H9 (cell line): ENCODE data around the gene RNF208. TPM values are rescaled to one million over a fixed set of nuclear protein-coding genes. Genes with fewer than 3 reads are reported as not detected.

Source experiments
- DNase-seq: peaks from one replicate; pipeline ENCODE4 v3.0.0-alpha.2; 2017
- H2AFZ ChIP-seq: one replicate; pipeline ENCODE4 v1.6.1; 2013; ENCODE audit warnings: mild to moderate bottlenecking, low read length, control low read depth, moderate library complexity
- H2AK5ac ChIP-seq: 2 replicates; pipeline ENCODE4 v1.6.1; 2013; ENCODE audit warnings: low read length, control low read depth, mixed read lengths; ENCODE audit not compliant: insufficient read length
- H2BK120ac ChIP-seq: one replicate; pipeline ENCODE4 v1.6.1; 2013; ENCODE audit warnings: low read depth, mild to moderate bottlenecking, low read length, control low read depth, inconsistent platforms; ENCODE audit not compliant: poor library complexity, severe bottlenecking
- H2BK12ac ChIP-seq: 2 replicates; pipeline ENCODE4 v1.6.1; 2013; ENCODE audit warnings: low read length, control low read depth, mixed read lengths, low read depth; ENCODE audit not compliant: insufficient read length
- H2BK15ac ChIP-seq: 2 replicates; pipeline ENCODE4 v1.6.1; 2013; ENCODE audit warnings: low read depth, low read length, control low read depth
- H2BK20ac ChIP-seq: one replicate; pipeline ENCODE4 v1.6.1; 2013; ENCODE audit warnings: low read depth, mild to moderate bottlenecking, low read length, control low read depth, inconsistent platforms; ENCODE audit not compliant: poor library complexity, severe bottlenecking
- H2BK5ac ChIP-seq: 2 replicates; pipeline ENCODE4 v1.6.1; 2013; ENCODE audit warnings: low read length, control low read depth, mixed read lengths; ENCODE audit not compliant: insufficient read length
- H3K14ac ChIP-seq: 2 replicates; pipeline ENCODE4 v1.6.1; 2013; ENCODE audit warnings: low read length, control low read depth; ENCODE audit not compliant: insufficient read depth
- H3K18ac ChIP-seq: 2 replicates; pipeline ENCODE4 v1.6.1; 2013; ENCODE audit warnings: low read depth, mild to moderate bottlenecking, mixed read lengths, low read length, control low read depth; ENCODE audit not compliant: insufficient read length
- H3K23ac ChIP-seq: 2 replicates; pipeline ENCODE4 v1.6.1; 2013; ENCODE audit warnings: low read length, control low read depth, mixed read lengths, low read depth; ENCODE audit not compliant: insufficient read length
- H3K23me2 ChIP-seq: 2 replicates; pipeline ENCODE4 v1.6.1; 2013; ENCODE audit warnings: low read depth, mild to moderate bottlenecking, mixed read lengths, low read length, control low read depth; ENCODE audit not compliant: insufficient read length, poor library complexity, severe bottlenecking
- H3K27ac ChIP-seq: 2 replicates; pipeline ENCODE4 v1.5.1; 2013; ENCODE audit warnings: low read length, control low read depth, mixed read lengths, low read depth; ENCODE audit not compliant: insufficient read length
- H3K27me3 ChIP-seq: 2 replicates; pipeline ENCODE4 v1.6.1; 2013; ENCODE audit warnings: low read length, control low read depth, inconsistent platforms; ENCODE audit not compliant: insufficient read depth
- H3K4ac ChIP-seq: 2 replicates; pipeline ENCODE4 v1.6.1; 2013; ENCODE audit warnings: low read depth, mild to moderate bottlenecking, control low read depth, inconsistent platforms, low read length, moderate library complexity
- H3K4me1 ChIP-seq: 2 replicates; pipeline ENCODE4 v1.6.1; 2013; ENCODE audit warnings: low read length, control low read depth, inconsistent platforms; ENCODE audit not compliant: insufficient read depth
- H3K4me2 ChIP-seq: 2 replicates; pipeline ENCODE4 v1.6.1; 2013; ENCODE audit warnings: low read length, control low read depth, mixed read lengths; ENCODE audit not compliant: insufficient read length, insufficient read depth
- H3K56ac ChIP-seq: 2 replicates; pipeline ENCODE4 v1.6.1; 2013; ENCODE audit warnings: low read depth, mild to moderate bottlenecking, mixed read lengths, low read length, control low read depth; ENCODE audit not compliant: insufficient read length
- H3K79me1 ChIP-seq: 2 replicates; pipeline ENCODE4 v1.6.1; 2013; ENCODE audit warnings: low read depth, mild to moderate bottlenecking, moderate library complexity, low read length, control low read depth, inconsistent platforms; ENCODE audit not compliant: insufficient read depth, poor library complexity, severe bottlenecking
- H3K79me2 ChIP-seq: 2 replicates; pipeline ENCODE4 v1.6.1; 2013; ENCODE audit warnings: low read length, control low read depth, inconsistent platforms; ENCODE audit not compliant: insufficient read depth
- H3K9ac ChIP-seq: 2 replicates; pipeline ENCODE4 v1.6.1; 2013; ENCODE audit warnings: low read length, control low read depth, mixed read lengths; ENCODE audit not compliant: insufficient read length; ENCODE audit errors: extremely low read depth
- H3K9me3 ChIP-seq: one replicate; pipeline ENCODE4 v1.6.1; 2013; ENCODE audit warnings: low read depth, low read length, inconsistent platforms; ENCODE audit not compliant: control insufficient read depth
- H3T11ph ChIP-seq: one replicate; pipeline ENCODE4 v1.6.1; 2013; ENCODE audit warnings: mild to moderate bottlenecking, low read length, control low read depth, inconsistent platforms
- H4K20me1 ChIP-seq: one replicate; pipeline ENCODE4 v1.6.1; 2013; ENCODE audit not compliant: control insufficient read depth, insufficient read length, insufficient read depth
- H4K5ac ChIP-seq: 2 replicates; pipeline ENCODE4 v1.6.1; 2013; ENCODE audit warnings: low read depth, mild to moderate bottlenecking, mixed read lengths, low read length, control low read depth; ENCODE audit not compliant: insufficient read length
- H4K8ac ChIP-seq: replicated peaks from 2 replicates; pipeline ENCODE4 v1.6.1; 2013; ENCODE audit warnings: low read length, control low read depth, mixed read lengths, low read depth; ENCODE audit not compliant: insufficient read length
- H4K91ac ChIP-seq: 2 replicates; pipeline ENCODE4 v1.6.1; 2013; ENCODE audit warnings: low read depth, mild to moderate bottlenecking, moderate library complexity, mixed read lengths, low read length, control low read depth; ENCODE audit not compliant: insufficient read length
- H3K27ac Mint-ChIP-seq, 3 experiments: 2 replicates in 2 of 3; 3 replicates in 1 of 3; pipeline ENCODE4 v1.8.0; 2020 to 2021; ENCODE audit warnings: mixed read lengths in 3 of 3, mild to moderate bottlenecking in 1 of 3, moderate library complexity in 1 of 3
- H3K27me3 Mint-ChIP-seq: 2 replicates; pipeline ENCODE4 v1.8.0; 2021; ENCODE audit warnings: low read depth, mild to moderate bottlenecking, moderate library complexity, mixed read lengths
- H3K36me3 Mint-ChIP-seq, 3 experiments: 2 replicates in 2 of 3; 3 replicates in 1 of 3; pipeline ENCODE4 v1.8.0; 2020 to 2021; ENCODE audit warnings: low read depth in 3 of 3, mixed read lengths in 3 of 3; ENCODE audit not compliant: insufficient read depth in 1 of 3
- H3K4me1 Mint-ChIP-seq, 2 experiments: 2 replicates each; pipeline ENCODE4 v1.8.0; 2020; ENCODE audit warnings: mixed read lengths in 2 of 2
- H3K4me3 Mint-ChIP-seq, 2 experiments: 2 replicates in 1 of 2; 3 replicates in 1 of 2; pipeline ENCODE4 v1.8.0; 2020 to 2021; ENCODE audit warnings: mild to moderate bottlenecking in 2 of 2, mixed read lengths in 2 of 2, moderate library complexity in 1 of 2
- H3K9me3 Mint-ChIP-seq, 2 experiments: 2 replicates in 1 of 2; 3 replicates in 1 of 2; pipeline ENCODE4 v1.8.0; 2020; ENCODE audit warnings: mild to moderate bottlenecking in 2 of 2, mixed read lengths in 2 of 2, moderate library complexity in 1 of 2
- CTCF ChIP-seq: fragments of 200-600 bp; sonication (generic); conservative IDR thresholded peaks from 3 replicates; pipeline ENCODE4 v1.8.0; 2021; ENCODE audit warnings: antibody characterized with exemption, mild to moderate bottlenecking
- WGBS: extraction: QIAGEN DNeasy Blood & Tissue Kit; methylation state at CpG from one replicate; pipeline ENCODE4 v1.1.7; 2013; ENCODE audit warnings: missing lambda C conversion rate, low lambda C conversion rate, mixed read lengths; ENCODE audit not compliant: insufficient read length; ENCODE audit errors: extremely low coverage; 5-methylcytosine and 5-hydroxymethylcytosine counted together
- total RNA-seq: library from RNA; stranded (reverse); gene quantifications from 2 replicates; pipeline ENCODE4 v1.2.1, GENCODE V29; 2021

Gene RNF208
- total RNA-seq, 1 experiment from 2014 or later, result 7.7 TPM

GRCh38 chr9:137198902-137199283 is 23.1 kb downstream of the RNF208 start:
- Histone ChIP-seq H4K5ac (no peak overlapping the region), H4K8ac (no peak overlapping the region), H3K14ac (no peak overlapping the region), H3K23me2 (peaks cover 2% of the 10 kb centered on the region), H3K9me3 (no peaks in the 10 kb centered on the region), H3K4me2 (no peak overlapping the region), H3K56ac (no peak overlapping the region), H4K20me1 (no peaks in the 10 kb centered on the region), H3K9ac (peak overlapping the region; percentile 5), H2BK15ac (no peak overlapping the region), H3K4me1 (no peaks in the 10 kb centered on the region), H3K27ac (no peak overlapping the region), H3K18ac (no peak overlapping the region), H3T11ph (no peak overlapping the region), H2AK5ac (no peak overlapping the region), H2BK12ac (no peak overlapping the region), H3K23ac (no peak overlapping the region), H4K91ac (no peak overlapping the region), H3K27me3 (no peaks in the 10 kb centered on the region), H2AFZ (no peak overlapping the region), H3K79me1 (peaks cover 5% of the 10 kb centered on the region), H2BK5ac (no peak overlapping the region), H2BK20ac (no peak overlapping the region), H2BK120ac (no peak overlapping the region), H3K79me2 (peaks cover 1% of the 10 kb centered on the region; the same call in 1 of the 2 replicates), H3K4ac (no peak overlapping the region)
- H3K4me1 Mint-ChIP-seq, result peaks cover 12 to 28% of the 10 kb centered on the region in 2 experiments
- WGBS, result no CpG with 5 or more reads among the region's 11 CpGs
- H3K27ac Mint-ChIP-seq, result no peak overlapping the region
- no peak for DNase-seq
- TF ChIP-seq CTCF, result no peak
- peaks cover 0 to under 1% (median 0%) of the 10 kb centered on the region in 3 experiments; a peak in 2 of 7 replicates for H3K36me3 Mint-ChIP-seq
- peaks cover 2% of the 10 kb centered on the region; the same call in 1 of the 2 replicates for H3K27me3 Mint-ChIP-seq
- H3K9me3 Mint-ChIP-seq, result no peaks in the 10 kb centered on the region
- peak overlapping the region; percentile 65 to 78; a peak in 2 of 5 replicates for H3K4me3 Mint-ChIP-seq
